H9 (cell line): ENCODE measurements around the gene RGR. TPM values are rescaled to one million over a fixed set of nuclear protein-coding genes. Genes with fewer than 3 reads are reported as not detected.

Source experiments
- DNase-seq: peaks from one replicate; pipeline ENCODE4 v3.0.0-alpha.2; 2017
- H2AFZ ChIP-seq: one replicate; pipeline ENCODE4 v1.6.1; 2013; ENCODE audit warnings: mild to moderate bottlenecking, low read length, control low read depth, moderate library complexity
- H2AK5ac ChIP-seq: 2 replicates; pipeline ENCODE4 v1.6.1; 2013; ENCODE audit warnings: low read length, control low read depth, mixed read lengths; ENCODE audit not compliant: insufficient read length
- H2BK120ac ChIP-seq: one replicate; pipeline ENCODE4 v1.6.1; 2013; ENCODE audit warnings: low read depth, mild to moderate bottlenecking, low read length, control low read depth, inconsistent platforms; ENCODE audit not compliant: poor library complexity, severe bottlenecking
- H2BK12ac ChIP-seq: 2 replicates; pipeline ENCODE4 v1.6.1; 2013; ENCODE audit warnings: low read length, control low read depth, mixed read lengths, low read depth; ENCODE audit not compliant: insufficient read length
- H2BK15ac ChIP-seq: 2 replicates; pipeline ENCODE4 v1.6.1; 2013; ENCODE audit warnings: low read depth, low read length, control low read depth
- H2BK20ac ChIP-seq: one replicate; pipeline ENCODE4 v1.6.1; 2013; ENCODE audit warnings: low read depth, mild to moderate bottlenecking, low read length, control low read depth, inconsistent platforms; ENCODE audit not compliant: poor library complexity, severe bottlenecking
- H2BK5ac ChIP-seq: 2 replicates; pipeline ENCODE4 v1.6.1; 2013; ENCODE audit warnings: low read length, control low read depth, mixed read lengths; ENCODE audit not compliant: insufficient read length
- H3K14ac ChIP-seq: 2 replicates; pipeline ENCODE4 v1.6.1; 2013; ENCODE audit warnings: low read length, control low read depth; ENCODE audit not compliant: insufficient read depth
- H3K18ac ChIP-seq: 2 replicates; pipeline ENCODE4 v1.6.1; 2013; ENCODE audit warnings: low read depth, mild to moderate bottlenecking, mixed read lengths, low read length, control low read depth; ENCODE audit not compliant: insufficient read length
- H3K23ac ChIP-seq: 2 replicates; pipeline ENCODE4 v1.6.1; 2013; ENCODE audit warnings: low read length, control low read depth, mixed read lengths, low read depth; ENCODE audit not compliant: insufficient read length
- H3K23me2 ChIP-seq: 2 replicates; pipeline ENCODE4 v1.6.1; 2013; ENCODE audit warnings: low read depth, mild to moderate bottlenecking, mixed read lengths, low read length, control low read depth; ENCODE audit not compliant: insufficient read length, poor library complexity, severe bottlenecking
- H3K27ac ChIP-seq: 2 replicates; pipeline ENCODE4 v1.5.1; 2013; ENCODE audit warnings: low read length, control low read depth, mixed read lengths, low read depth; ENCODE audit not compliant: insufficient read length
- H3K27me3 ChIP-seq: 2 replicates; pipeline ENCODE4 v1.6.1; 2013; ENCODE audit warnings: low read length, control low read depth, inconsistent platforms; ENCODE audit not compliant: insufficient read depth
- H3K4ac ChIP-seq: 2 replicates; pipeline ENCODE4 v1.6.1; 2013; ENCODE audit warnings: low read depth, mild to moderate bottlenecking, control low read depth, inconsistent platforms, low read length, moderate library complexity
- H3K4me1 ChIP-seq: 2 replicates; pipeline ENCODE4 v1.6.1; 2013; ENCODE audit warnings: low read length, control low read depth, inconsistent platforms; ENCODE audit not compliant: insufficient read depth
- H3K4me2 ChIP-seq: 2 replicates; pipeline ENCODE4 v1.6.1; 2013; ENCODE audit warnings: low read length, control low read depth, mixed read lengths; ENCODE audit not compliant: insufficient read length, insufficient read depth
- H3K56ac ChIP-seq: 2 replicates; pipeline ENCODE4 v1.6.1; 2013; ENCODE audit warnings: low read depth, mild to moderate bottlenecking, mixed read lengths, low read length, control low read depth; ENCODE audit not compliant: insufficient read length
- H3K79me1 ChIP-seq: 2 replicates; pipeline ENCODE4 v1.6.1; 2013; ENCODE audit warnings: low read depth, mild to moderate bottlenecking, moderate library complexity, low read length, control low read depth, inconsistent platforms; ENCODE audit not compliant: insufficient read depth, poor library complexity, severe bottlenecking
- H3K79me2 ChIP-seq: 2 replicates; pipeline ENCODE4 v1.6.1; 2013; ENCODE audit warnings: low read length, control low read depth, inconsistent platforms; ENCODE audit not compliant: insufficient read depth
- H3K9ac ChIP-seq: 2 replicates; pipeline ENCODE4 v1.6.1; 2013; ENCODE audit warnings: low read length, control low read depth, mixed read lengths; ENCODE audit not compliant: insufficient read length; ENCODE audit errors: extremely low read depth
- H3K9me3 ChIP-seq: one replicate; pipeline ENCODE4 v1.6.1; 2013; ENCODE audit warnings: low read depth, low read length, inconsistent platforms; ENCODE audit not compliant: control insufficient read depth
- H3T11ph ChIP-seq: one replicate; pipeline ENCODE4 v1.6.1; 2013; ENCODE audit warnings: mild to moderate bottlenecking, low read length, control low read depth, inconsistent platforms
- H4K20me1 ChIP-seq: one replicate; pipeline ENCODE4 v1.6.1; 2013; ENCODE audit not compliant: control insufficient read depth, insufficient read length, insufficient read depth
- H4K5ac ChIP-seq: 2 replicates; pipeline ENCODE4 v1.6.1; 2013; ENCODE audit warnings: low read depth, mild to moderate bottlenecking, mixed read lengths, low read length, control low read depth; ENCODE audit not compliant: insufficient read length
- H4K8ac ChIP-seq: replicated peaks from 2 replicates; pipeline ENCODE4 v1.6.1; 2013; ENCODE audit warnings: low read length, control low read depth, mixed read lengths, low read depth; ENCODE audit not compliant: insufficient read length
- H4K91ac ChIP-seq: 2 replicates; pipeline ENCODE4 v1.6.1; 2013; ENCODE audit warnings: low read depth, mild to moderate bottlenecking, moderate library complexity, mixed read lengths, low read length, control low read depth; ENCODE audit not compliant: insufficient read length
- H3K27ac Mint-ChIP-seq, 3 experiments: 2 replicates in 2 of 3; 3 replicates in 1 of 3; pipeline ENCODE4 v1.8.0; 2020 to 2021; ENCODE audit warnings: mixed read lengths in 3 of 3, mild to moderate bottlenecking in 1 of 3, moderate library complexity in 1 of 3
- H3K27me3 Mint-ChIP-seq: 2 replicates; pipeline ENCODE4 v1.8.0; 2021; ENCODE audit warnings: low read depth, mild to moderate bottlenecking, moderate library complexity, mixed read lengths
- H3K36me3 Mint-ChIP-seq, 3 experiments: 2 replicates in 2 of 3; 3 replicates in 1 of 3; pipeline ENCODE4 v1.8.0; 2020 to 2021; ENCODE audit warnings: low read depth in 3 of 3, mixed read lengths in 3 of 3; ENCODE audit not compliant: insufficient read depth in 1 of 3
- H3K4me1 Mint-ChIP-seq, 2 experiments: 2 replicates each; pipeline ENCODE4 v1.8.0; 2020; ENCODE audit warnings: mixed read lengths in 2 of 2
- H3K4me3 Mint-ChIP-seq, 2 experiments: 2 replicates in 1 of 2; 3 replicates in 1 of 2; pipeline ENCODE4 v1.8.0; 2020 to 2021; ENCODE audit warnings: mild to moderate bottlenecking in 2 of 2, mixed read lengths in 2 of 2, moderate library complexity in 1 of 2
- H3K9me3 Mint-ChIP-seq, 2 experiments: 2 replicates in 1 of 2; 3 replicates in 1 of 2; pipeline ENCODE4 v1.8.0; 2020; ENCODE audit warnings: mild to moderate bottlenecking in 2 of 2, mixed read lengths in 2 of 2, moderate library complexity in 1 of 2
- CTCF ChIP-seq: fragments of 200-600 bp; sonication (generic); conservative IDR thresholded peaks from 3 replicates; pipeline ENCODE4 v1.8.0; 2021; ENCODE audit warnings: antibody characterized with exemption, mild to moderate bottlenecking
- WGBS: extraction: QIAGEN DNeasy Blood & Tissue Kit; methylation state at CpG from one replicate; pipeline ENCODE4 v1.1.7; 2013; ENCODE audit warnings: missing lambda C conversion rate, low lambda C conversion rate, mixed read lengths; ENCODE audit not compliant: insufficient read length; ENCODE audit errors: extremely low coverage; 5-methylcytosine and 5-hydroxymethylcytosine counted together
- total RNA-seq: library from RNA; stranded (reverse); gene quantifications from 2 replicates; pipeline ENCODE4 v1.2.1, GENCODE V29; 2021

Gene RGR
- total RNA-seq, 1 experiment from 2014 or later = not detected

DNA sequence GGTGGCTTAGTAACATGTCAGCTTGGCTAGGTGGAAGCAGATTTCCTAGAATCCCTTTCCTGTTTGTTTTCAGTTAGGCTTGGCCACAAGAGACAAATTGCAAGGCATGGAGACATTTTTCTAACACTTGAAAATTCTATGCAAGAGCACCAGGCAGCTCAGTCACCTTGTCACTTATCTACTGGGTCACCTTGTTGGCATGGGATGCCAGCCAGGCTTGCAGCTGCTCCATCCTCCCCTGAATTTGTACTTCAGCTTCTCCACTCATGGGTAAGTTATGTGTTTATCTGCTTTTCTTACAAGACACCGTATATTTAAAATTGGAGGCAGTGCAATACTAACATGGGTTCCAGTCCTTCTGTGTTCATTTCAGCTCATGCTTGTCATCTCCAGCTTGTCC lies 43.3 kb downstream of the RGR start:
- no peak for TF ChIP-seq CTCF
- Histone ChIP-seq H3K56ac (no peak overlapping the region), H3K18ac (no peak overlapping the region), H3K23me2 (no peaks in the 10 kb centered on the region), H4K20me1 (no peaks in the 10 kb centered on the region), H3K79me1 (no peaks in the 10 kb centered on the region), H2BK120ac (no peak overlapping the region), H3T11ph (no peak overlapping the region), H3K27ac (no peak overlapping the region), H2BK12ac (no peak overlapping the region), H3K4me2 (no peak overlapping the region), H3K4ac (no peak overlapping the region), H2BK20ac (no peak overlapping the region), H3K9ac (no peak overlapping the region), H3K23ac (no peak overlapping the region), H3K79me2 (no peaks in the 10 kb centered on the region), H3K4me1 (no peaks in the 10 kb centered on the region), H3K14ac (no peak overlapping the region), H3K27me3 (no peaks in the 10 kb centered on the region), H4K8ac (no peak overlapping the region), H2AFZ (no peak overlapping the region), H2AK5ac (no peak overlapping the region), H4K91ac (no peak overlapping the region), H2BK15ac (no peak overlapping the region), H4K5ac (no peak overlapping the region), H2BK5ac (no peak overlapping the region), H3K9me3 (no peaks in the 10 kb centered on the region)
- no CpG with 5 or more reads among the region's 1 CpG for WGBS
- no peaks in the 10 kb centered on the region; a peak in 1 of 5 replicates for H3K9me3 Mint-ChIP-seq
- H3K27ac Mint-ChIP-seq = no peak overlapping the region
- no peaks in the 10 kb centered on the region for H3K4me1 Mint-ChIP-seq
- no peaks in the 10 kb centered on the region for H3K36me3 Mint-ChIP-seq
- no peak for DNase-seq
- no peaks in the 10 kb centered on the region for H3K27me3 Mint-ChIP-seq
- H3K4me3 Mint-ChIP-seq = no peak overlapping the region
